CD14-positive monocyte (primary cell): ENCODE results near the gene JAK1. TPM values are rescaled to one million over a fixed set of nuclear protein-coding genes. Genes with fewer than 3 reads are reported as not detected.
"Not testable (repeated sequence)": the region's sequence is repeated elsewhere in the genome, so short reads cannot be mapped to it uniquely, and the experiment has no call there.

Source experiments
- DNase-seq, 3 donors: peaks; one replicate each; pipeline ENCODE4 v3.0.0-alpha.2; 2011 to 2022
- H2AFZ ChIP-seq: 2 replicates; pipeline ENCODE4 v1.6.0; 2012; ENCODE audit warnings: mild to moderate bottlenecking, low read depth, low read length, inconsistent platforms; ENCODE audit not compliant: insufficient read depth, poor library complexity, severe bottlenecking
- H3K27ac ChIP-seq, 2 donors: 1 replicate in 1 of 2; 2 replicates in 1 of 2; pipeline ENCODE4 v1.5.1; 2012 to 2013; ENCODE audit warnings: low read length in 2 of 2, control low read depth in 1 of 2, inconsistent platforms in 1 of 2, low read depth in 1 of 2, mild to moderate bottlenecking in 1 of 2
- H3K27me3 ChIP-seq, 2 donors: one replicate each; pipeline versions ENCODE4 v1.6.0 to v1.6.1; 2011 to 2013; ENCODE audit warnings: low read length in 2 of 2; ENCODE audit not compliant: control insufficient read depth in 2 of 2, insufficient read depth in 2 of 2
- H3K36me3 ChIP-seq, 2 donors: replicated peaks in 1 of 2; 1 replicate in 1 of 2; 2 replicates in 1 of 2; pipeline versions ENCODE4 v1.5.1 to v1.6.1; 2012 to 2013; ENCODE audit warnings: low read length in 2 of 2, control low read depth in 1 of 2, inconsistent platforms in 1 of 2, mild to moderate bottlenecking in 1 of 2; ENCODE audit not compliant: insufficient read depth in 2 of 2, control insufficient read depth in 1 of 2
- H3K4me1 ChIP-seq, 2 donors: 1 replicate in 1 of 2; 2 replicates in 1 of 2; pipeline versions ENCODE4 v1.5.1 to v1.6.1; 2012 to 2013; ENCODE audit warnings: low read length in 2 of 2, control low read depth in 1 of 2, inconsistent platforms in 1 of 2, mild to moderate bottlenecking in 1 of 2, moderate library complexity in 1 of 2; ENCODE audit not compliant: insufficient read depth in 2 of 2, control insufficient read depth in 1 of 2
- H3K4me2 ChIP-seq: replicated peaks from 2 replicates; pipeline ENCODE3; 2012; ENCODE audit warnings: low read length, moderate library complexity, mild to moderate bottlenecking; ENCODE audit not compliant: poor library complexity, severe bottlenecking; ENCODE audit errors: extremely low read depth
- H3K4me3 ChIP-seq, 3 experiments: fragments of 200-600 bp in 1 of 3; sonication (generic) in 1 of 3; replicated peaks in 1 of 3; 1 replicate in 2 of 3; 2 replicates in 1 of 3; pipeline ENCODE4 v1.5.1; 2011 to 2013; ENCODE audit warnings: low read length in 3 of 3, mild to moderate bottlenecking in 3 of 3, control low read depth in 2 of 3, low read depth in 2 of 3, inconsistent platforms in 1 of 3, moderate library complexity in 1 of 3
- H3K79me2 ChIP-seq: 2 replicates; pipeline ENCODE4 v1.6.0; 2012; ENCODE audit warnings: mild to moderate bottlenecking, control low read depth, inconsistent platforms, low read length, moderate library complexity; ENCODE audit not compliant: insufficient read depth
- H3K9ac ChIP-seq: 2 replicates; pipeline ENCODE4 v1.6.0; 2017; ENCODE audit warnings: low read length, mild to moderate bottlenecking; ENCODE audit not compliant: insufficient read depth, poor library complexity, severe bottlenecking
- H3K9me3 ChIP-seq, 2 donors: replicated peaks in 1 of 2; 1 replicate in 1 of 2; 2 replicates in 1 of 2; pipeline versions ENCODE4 v1.5.1 to v1.6.1; 2012 to 2013; ENCODE audit warnings: low read length in 2 of 2, control low read depth in 1 of 2; ENCODE audit not compliant: control insufficient read depth in 1 of 2, insufficient read depth in 1 of 2
- H4K20me1 ChIP-seq: 2 replicates; pipeline ENCODE4 v1.6.0; 2012; ENCODE audit warnings: mild to moderate bottlenecking, low read length, control low read depth, moderate library complexity; ENCODE audit not compliant: insufficient read depth
- H3K27ac Mint-ChIP-seq, 7 donors: one replicate each; pipeline ENCODE4 v1.8.0; 2020; ENCODE audit warnings: mild to moderate bottlenecking in 7 of 7, mixed read lengths in 7 of 7, moderate library complexity in 6 of 7, inconsistent platforms in 2 of 7
- H3K27me3 Mint-ChIP-seq, 3 donors: one replicate each; pipeline ENCODE4 v1.8.0; 2021 to 2022; ENCODE audit warnings: low read depth in 3 of 3, mild to moderate bottlenecking in 3 of 3, mixed read lengths in 3 of 3, moderate library complexity in 3 of 3, inconsistent platforms in 1 of 3
- H3K36me3 Mint-ChIP-seq, 2 donors: one replicate each; pipeline ENCODE4 v1.8.0; 2020; ENCODE audit warnings: mixed read lengths in 2 of 2, inconsistent platforms in 1 of 2, mild to moderate bottlenecking in 1 of 2
- H3K4me1 Mint-ChIP-seq: one replicate; pipeline ENCODE4 v1.8.0; 2020; ENCODE audit warnings: mild to moderate bottlenecking, mixed read lengths
- H3K4me3 Mint-ChIP-seq, 2 donors: one replicate each; pipeline ENCODE4 v1.8.0; 2020; ENCODE audit warnings: mild to moderate bottlenecking in 2 of 2, mixed read lengths in 2 of 2, moderate library complexity in 1 of 2
- H3K9me3 Mint-ChIP-seq, 7 donors: one replicate each; pipeline ENCODE4 v1.8.0; 2020 to 2022; ENCODE audit warnings: mixed read lengths in 7 of 7, mild to moderate bottlenecking in 6 of 7, moderate library complexity in 6 of 7, inconsistent platforms in 2 of 7
- WGBS: methylation state at CpG from one replicate; pipeline ENCODE4 v1.1.5; 2013; ENCODE audit warnings: missing lambda C conversion rate; ENCODE audit not compliant: insufficient coverage; 5-methylcytosine and 5-hydroxymethylcytosine counted together
- intact Hi-C, 2 donors: fragments of 100-400 bp; cut with micrococcal nuclease; formaldehyde crosslinking; loops; one replicate each; pipeline versions ENCODE4 v1.15.0 to v1.15.1; 2023
- polyA plus RNA-seq, 3 donors: library from polyadenylated mRNA; depleted of rRNA in 1 of 3; unstranded in 2 of 3; stranded (reverse) in 1 of 3; fragments of 300-500 nt in 2 of 3; fragments of >200 nt in 1 of 3; fragmentation: Illumina TruSeq in 2 of 3; gene quantifications; 1 replicate in 2 of 3; 2 replicates in 1 of 3; pipeline ENCODE4 v1.2.3, GENCODE V29; 2012 to 2021
- TF ChIP-seq, protein P1 (sequence below): fragments of 200-600 bp; IDR thresholded peaks from one replicate; pipeline ENCODE4 v1.8.0; 2022; ENCODE audit warnings: antibody characterized with exemption, mild to moderate bottlenecking

JAK1 gene
- polyA plus RNA-seq, 3 donors, result 43.1 to 76.2 (median 72.6) TPM

DNA sequence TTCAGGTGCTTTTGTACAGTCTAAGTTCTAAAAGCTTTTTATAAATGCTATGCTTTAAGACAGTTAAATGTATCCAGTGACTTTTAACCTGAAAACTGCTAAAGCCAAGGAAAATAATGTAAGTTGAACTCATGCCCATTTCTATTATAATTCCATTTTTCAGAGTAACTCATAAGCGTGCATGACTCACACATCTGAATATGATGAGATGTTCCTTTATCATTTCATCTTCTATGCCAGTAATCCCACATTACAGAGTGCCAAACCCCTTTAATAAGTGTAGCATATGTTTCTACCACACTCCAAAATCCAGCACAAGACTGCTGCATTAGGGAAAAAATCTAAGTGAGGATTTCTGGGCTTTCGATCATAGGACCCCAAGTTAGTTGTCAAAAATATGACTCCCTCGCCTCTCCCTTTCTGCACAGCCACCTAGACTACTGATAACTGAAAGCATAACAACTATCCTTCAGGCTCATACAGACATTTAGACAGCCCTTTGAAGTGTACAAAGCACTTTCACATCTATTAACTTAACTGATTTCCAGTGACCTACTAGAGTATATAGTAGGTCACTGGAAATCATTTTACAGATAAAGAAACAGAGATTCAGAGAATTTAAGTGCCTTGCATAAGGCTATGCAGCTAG is 45.3 kb downstream of the JAK1 start:
- Histone ChIP-seq H3K9me3 (no peaks in the 10 kb centered on the region), H3K79me2 (peaks cover 95% of the 10 kb centered on the region), H4K20me1 (peaks cover 99% of the 10 kb centered on the region), H3K4me2 (no peak overlapping the region), H3K36me3 (no peaks in the 10 kb centered on the region), H3K4me3 (no peak overlapping the region), H3K9ac (no peak overlapping the region), H3K4me1 (peaks cover 25 to 45% of the 10 kb centered on the region in 2 donors), H2AFZ (no peak overlapping the region), H3K27ac (no peak overlapping the region), H3K27me3 (no peaks in the 10 kb centered on the region)
- TF ChIP-seq, protein P1, sequence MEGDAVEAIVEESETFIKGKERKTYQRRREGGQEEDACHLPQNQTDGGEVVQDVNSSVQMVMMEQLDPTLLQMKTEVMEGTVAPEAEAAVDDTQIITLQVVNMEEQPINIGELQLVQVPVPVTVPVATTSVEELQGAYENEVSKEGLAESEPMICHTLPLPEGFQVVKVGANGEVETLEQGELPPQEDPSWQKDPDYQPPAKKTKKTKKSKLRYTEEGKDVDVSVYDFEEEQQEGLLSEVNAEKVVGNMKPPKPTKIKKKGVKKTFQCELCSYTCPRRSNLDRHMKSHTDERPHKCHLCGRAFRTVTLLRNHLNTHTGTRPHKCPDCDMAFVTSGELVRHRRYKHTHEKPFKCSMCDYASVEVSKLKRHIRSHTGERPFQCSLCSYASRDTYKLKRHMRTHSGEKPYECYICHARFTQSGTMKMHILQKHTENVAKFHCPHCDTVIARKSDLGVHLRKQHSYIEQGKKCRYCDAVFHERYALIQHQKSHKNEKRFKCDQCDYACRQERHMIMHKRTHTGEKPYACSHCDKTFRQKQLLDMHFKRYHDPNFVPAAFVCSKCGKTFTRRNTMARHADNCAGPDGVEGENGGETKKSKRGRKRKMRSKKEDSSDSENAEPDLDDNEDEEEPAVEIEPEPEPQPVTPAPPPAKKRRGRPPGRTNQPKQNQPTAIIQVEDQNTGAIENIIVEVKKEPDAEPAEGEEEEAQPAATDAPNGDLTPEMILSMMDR, result no peak
- WGBS, result 100% methylated on average over 1 of the region's 3 CpGs
- peaks cover 59% of the 10 kb centered on the region for H3K4me1 Mint-ChIP-seq
- peaks cover 0 to 3% (median 0%) of the 10 kb centered on the region in 7 donors for H3K9me3 Mint-ChIP-seq
- no peak overlapping the region for H3K4me3 Mint-ChIP-seq
- H3K27ac Mint-ChIP-seq, result no peak overlapping the region
- H3K27me3 Mint-ChIP-seq, result peaks cover 0 to 2% (median 0%) of the 10 kb centered on the region in 3 donors
- intact Hi-C loops, result no loop called here
- no peak for DNase-seq
- H3K36me3 Mint-ChIP-seq, result peaks cover 2 to 3% of the 10 kb centered on the region in 2 donors

DNA sequence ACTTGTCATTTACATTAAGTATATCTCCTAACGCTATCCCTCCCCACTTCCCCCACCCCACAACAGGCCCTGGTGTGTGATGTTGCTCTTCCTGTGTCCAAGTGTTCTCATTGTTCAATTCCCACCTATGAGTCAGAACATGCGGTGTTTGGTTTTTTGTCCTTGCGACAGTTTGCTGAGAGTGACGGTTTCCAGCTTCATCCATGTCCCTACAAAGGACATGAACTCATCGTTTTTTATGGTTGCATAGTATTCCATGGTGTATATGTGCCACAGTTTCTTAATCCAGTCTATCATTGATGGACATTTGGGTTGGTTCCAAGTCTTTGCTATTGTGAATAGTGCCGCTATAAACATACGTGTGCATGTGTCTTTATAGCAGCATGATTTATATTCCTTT is 47.2 kb downstream of the JAK1 start:
- peaks cover 99% of the 10 kb centered on the region for H4K20me1 ChIP-seq
- H3K4me1 ChIP-seq, result peaks cover 16 to 26% of the 10 kb centered on the region in 2 donors
- DNase-seq, H2AFZ ChIP-seq, H3K4me2 ChIP-seq, H3K27me3 Mint-ChIP-seq, H3K9ac ChIP-seq, H3K36me3 ChIP-seq, H3K4me3 Mint-ChIP-seq, H3K27ac ChIP-seq, H3K27me3 ChIP-seq, H3K4me3 ChIP-seq, H3K9me3 Mint-ChIP-seq, H3K36me3 Mint-ChIP-seq, H3K9me3 ChIP-seq, H3K27ac Mint-ChIP-seq: not testable (repeated sequence)
- intact Hi-C loops, result loop anchor here in 1 of 2 donors (10.0 kb wide), 1 partner anchor 46 kb away; the partner anchor contains the start of gene JAK1
- peaks cover 48% of the 10 kb centered on the region for H3K4me1 Mint-ChIP-seq
- WGBS, result 100% methylated on average over 1 of the region's 7 CpGs
- peaks cover 96% of the 10 kb centered on the region for H3K79me2 ChIP-seq
